Measurements from ENCODE around the gene SCAMP4.

SCAMP4 gene

GRCh38 chr19:1884291-1884718 lies 20.9 kb upstream of the SCAMP4 start (continued):
- TF ChIP-seq ZNF707 (tag by site-specific recombination; IDR thresholded peaks at IDR 0.05): no peak
- no peak for TF ChIP-seq ZNF521 (tag by site-specific recombination; IDR thresholded peaks at IDR 0.05)
- no peak for TF ChIP-seq ZNF654 (tag by site-specific recombination; IDR thresholded peaks at IDR 0.05; ENCODE audit: low read depth)
- TF ChIP-seq, protein P1, sequence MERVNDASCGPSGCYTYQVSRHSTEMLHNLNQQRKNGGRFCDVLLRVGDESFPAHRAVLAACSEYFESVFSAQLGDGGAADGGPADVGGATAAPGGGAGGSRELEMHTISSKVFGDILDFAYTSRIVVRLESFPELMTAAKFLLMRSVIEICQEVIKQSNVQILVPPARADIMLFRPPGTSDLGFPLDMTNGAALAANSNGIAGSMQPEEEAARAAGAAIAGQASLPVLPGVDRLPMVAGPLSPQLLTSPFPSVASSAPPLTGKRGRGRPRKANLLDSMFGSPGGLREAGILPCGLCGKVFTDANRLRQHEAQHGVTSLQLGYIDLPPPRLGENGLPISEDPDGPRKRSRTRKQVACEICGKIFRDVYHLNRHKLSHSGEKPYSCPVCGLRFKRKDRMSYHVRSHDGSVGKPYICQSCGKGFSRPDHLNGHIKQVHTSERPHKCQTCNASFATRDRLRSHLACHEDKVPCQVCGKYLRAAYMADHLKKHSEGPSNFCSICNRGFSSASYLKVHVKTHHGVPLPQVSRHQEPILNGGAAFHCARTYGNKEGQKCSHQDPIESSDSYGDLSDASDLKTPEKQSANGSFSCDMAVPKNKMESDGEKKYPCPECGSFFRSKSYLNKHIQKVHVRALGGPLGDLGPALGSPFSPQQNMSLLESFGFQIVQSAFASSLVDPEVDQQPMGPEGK (tag by site-specific recombination; IDR thresholded peaks at IDR 0.05): no peak
- no peak for TF ChIP-seq ZFP69B (tag by site-specific recombination; IDR thresholded peaks at IDR 0.05)
- TF ChIP-seq ZNF302 (tag by site-specific recombination; IDR thresholded peaks at IDR 0.05; ENCODE audit: low read depth): no peak
- TF ChIP-seq ZNF785 (tag by site-specific recombination; IDR thresholded peaks at IDR 0.05): no peak
- TF ChIP-seq ZNF624 (tag by site-specific recombination; IDR thresholded peaks at IDR 0.05): no peak
- TF ChIP-seq, protein P2, sequence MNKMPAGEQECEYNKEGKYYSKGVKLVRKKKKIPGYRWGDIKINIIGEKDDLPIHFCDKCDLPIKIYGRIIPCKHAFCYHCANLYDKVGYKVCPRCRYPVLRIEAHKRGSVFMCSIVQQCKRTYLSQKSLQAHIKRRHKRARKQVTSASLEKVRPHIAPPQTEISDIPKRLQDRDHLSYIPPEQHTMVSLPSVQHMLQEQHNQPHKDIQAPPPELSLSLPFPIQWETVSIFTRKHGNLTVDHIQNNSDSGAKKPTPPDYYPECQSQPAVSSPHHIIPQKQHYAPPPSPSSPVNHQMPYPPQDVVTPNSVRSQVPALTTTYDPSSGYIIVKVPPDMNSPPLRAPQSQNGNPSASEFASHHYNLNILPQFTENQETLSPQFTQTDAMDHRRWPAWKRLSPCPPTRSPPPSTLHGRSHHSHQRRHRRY (tag by site-specific recombination; IDR thresholded peaks at IDR 0.05): no peak
- TF ChIP-seq ZEB2 (tag by site-specific recombination; IDR thresholded peaks at IDR 0.05): no peak
- peak; percentile 46; the same call in 1 of the 2 replicates for TF ChIP-seq SCRT1 (tag by site-specific recombination; IDR thresholded peaks at IDR 0.05; ENCODE audit: borderline replicate concordance)
- TF ChIP-seq HOXC10 (CRISPR knock-in tag; IDR thresholded peaks at IDR 0.05): no peak
- TF ChIP-seq ZFP41 (tag by site-specific recombination; IDR thresholded peaks at IDR 0.05; ENCODE audit: borderline replicate concordance): no peak
- no peak for TF ChIP-seq ZNF776 (tag by site-specific recombination; IDR thresholded peaks at IDR 0.05; ENCODE audit: borderline replicate concordance)
- no peak for TF ChIP-seq ZNF19 (tag by site-specific recombination; IDR thresholded peaks at IDR 0.05; ENCODE audit: low read depth)
- TF ChIP-seq ZNF623 (tag by site-specific recombination; IDR thresholded peaks at IDR 0.05): no peak
- TF ChIP-seq ZFP37 (tag by site-specific recombination; IDR thresholded peaks at IDR 0.05): no peak
- no peak for TF ChIP-seq ZNF404 (tag by site-specific recombination; IDR thresholded peaks at IDR 0.05)
- TF ChIP-seq KLF10 (tag by site-specific recombination; IDR thresholded peaks at IDR 0.05): no peak
- TF ChIP-seq, protein P3, sequence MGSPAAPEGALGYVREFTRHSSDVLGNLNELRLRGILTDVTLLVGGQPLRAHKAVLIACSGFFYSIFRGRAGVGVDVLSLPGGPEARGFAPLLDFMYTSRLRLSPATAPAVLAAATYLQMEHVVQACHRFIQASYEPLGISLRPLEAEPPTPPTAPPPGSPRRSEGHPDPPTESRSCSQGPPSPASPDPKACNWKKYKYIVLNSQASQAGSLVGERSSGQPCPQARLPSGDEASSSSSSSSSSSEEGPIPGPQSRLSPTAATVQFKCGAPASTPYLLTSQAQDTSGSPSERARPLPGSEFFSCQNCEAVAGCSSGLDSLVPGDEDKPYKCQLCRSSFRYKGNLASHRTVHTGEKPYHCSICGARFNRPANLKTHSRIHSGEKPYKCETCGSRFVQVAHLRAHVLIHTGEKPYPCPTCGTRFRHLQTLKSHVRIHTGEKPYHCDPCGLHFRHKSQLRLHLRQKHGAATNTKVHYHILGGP (tag by site-specific recombination; IDR thresholded peaks at IDR 0.05): no peak
- peak; percentile 51; the same call in 1 of the 2 replicates for TF ChIP-seq ZNF335 (tag by site-specific recombination; conservative IDR thresholded peaks at IDR 0.05)
- TF ChIP-seq ZSCAN16 (tag by site-specific recombination; IDR thresholded peaks at IDR 0.05): no peak
- TF ChIP-seq ZSCAN30 (tag by site-specific recombination; IDR thresholded peaks at IDR 0.05): no peak
- no peak for TF ChIP-seq ZNF473 (tag by site-specific recombination; IDR thresholded peaks at IDR 0.05)
- TF ChIP-seq SCRT2 (tag by site-specific recombination; IDR thresholded peaks at IDR 0.05): peak; percentile 84
- TF ChIP-seq ZNF266 (tag by site-specific recombination; IDR thresholded peaks at IDR 0.05; ENCODE audit: low read depth): no peak
- no peak for TF ChIP-seq ZNF341 (tag by site-specific recombination; IDR thresholded peaks at IDR 0.05; ENCODE audit: low read depth)
- no peak for TF ChIP-seq ZSCAN5A (tag by site-specific recombination; IDR thresholded peaks at IDR 0.05)
- TF ChIP-seq ZNF571 (tag by site-specific recombination; IDR thresholded peaks at IDR 0.05): no peak
- TF ChIP-seq ZNF658 (tag by site-specific recombination; IDR thresholded peaks at IDR 0.05): no peak
- no peak for TF ChIP-seq ZNF138 (tag by site-specific recombination; IDR thresholded peaks at IDR 0.05; ENCODE audit: borderline replicate concordance)
- no peak for TF ChIP-seq ZNF639 (tag by site-specific recombination; IDR thresholded peaks at IDR 0.05)

Data from HEK293 (cell line).